DOHH2 (cell line): ENCODE results near the gene PALLD.

ENCODE experiments used
- H3F3A ChIP-seq: fragments of 200-600 bp; sonication (generic), shearing (Covaris generic); 2 replicates; pipeline ENCODE4 v1.6.0; 2016; ENCODE audit warnings: antibody characterized with exemption, mild to moderate bottlenecking; ENCODE audit not compliant: control insufficient read depth, insufficient read depth
- H3K27ac ChIP-seq: fragments of 200-600 bp; sonication (generic); 2 replicates; pipeline ENCODE4 v1.5.1; 2014; ENCODE audit warnings: low read depth, mild to moderate bottlenecking, low read length, moderate library complexity
- H3K27me3 ChIP-seq: fragments of 200-600 bp; sonication (generic); 2 replicates; pipeline ENCODE4 v1.6.1; 2014; ENCODE audit warnings: mild to moderate bottlenecking, low read length, mixed read lengths; ENCODE audit not compliant: control insufficient read depth
- H3K36me3 ChIP-seq: fragments of 200-600 bp; sonication (generic); 2 replicates; pipeline ENCODE4 v1.6.1; 2014; ENCODE audit warnings: mild to moderate bottlenecking, low read length, moderate library complexity, mixed read lengths; ENCODE audit not compliant: control insufficient read depth
- H3K4me1 ChIP-seq: fragments of 200-600 bp; sonication (generic); 2 replicates; pipeline ENCODE4 v1.6.1; 2014; ENCODE audit warnings: mild to moderate bottlenecking, low read length, mixed read lengths; ENCODE audit not compliant: control insufficient read depth
- H3K4me2 ChIP-seq: fragments of 200-600 bp; sonication (generic); 2 replicates; pipeline ENCODE4 v1.6.0; 2014; ENCODE audit warnings: mild to moderate bottlenecking, low read length, moderate library complexity
- H3K4me3 ChIP-seq: fragments of 200-600 bp; sonication (generic); 2 replicates; pipeline ENCODE4 v1.5.1; 2014; ENCODE audit warnings: mild to moderate bottlenecking, low read length, mixed read lengths
- H3K79me2 ChIP-seq: fragments of 200-600 bp; sonication (generic); 2 replicates; pipeline ENCODE4 v1.6.1; 2014; ENCODE audit warnings: mild to moderate bottlenecking, low read length, mixed read lengths; ENCODE audit not compliant: control insufficient read depth
- H3K9me2 ChIP-seq: fragments of 200-600 bp; sonication (generic); replicated peaks from 2 replicates; pipeline ENCODE4 v1.6.1; 2014; ENCODE audit warnings: mild to moderate bottlenecking, low read length, mixed read lengths; ENCODE audit not compliant: control insufficient read depth
- H3K9me3 ChIP-seq: fragments of 200-600 bp; sonication (generic); 2 replicates; pipeline ENCODE4 v1.6.1; 2014; ENCODE audit warnings: antibody characterized with exemption, low read length, mixed read lengths; ENCODE audit not compliant: control insufficient read depth, insufficient read depth
- H4K20me1 ChIP-seq: fragments of 200-600 bp; sonication (generic); 2 replicates; pipeline ENCODE4 v1.6.0; 2014; ENCODE audit warnings: low read depth, mild to moderate bottlenecking, antibody characterized with exemption, low read length, moderate library complexity; ENCODE audit not compliant: control insufficient read depth, insufficient read depth
- CTCF ChIP-seq: fragments of 200-600 bp; sonication (generic); IDR thresholded peaks from one replicate; pipeline ENCODE4 v1.5.1; 2014; ENCODE audit warnings: antibody characterized with exemption, mild to moderate bottlenecking, low read depth, low read length; ENCODE audit not compliant: poor library complexity, severe bottlenecking
- EZH2phosphoT487 ChIP-seq: fragments of 200-600 bp; sonication (generic); IDR thresholded peaks from 2 replicates; pipeline ENCODE4 v1.6.1; 2017; ENCODE audit warnings: borderline replicate concordance, mild to moderate bottlenecking, antibody characterized with exemption, low read length, moderate library complexity, mixed read lengths

PALLD gene

DNA sequence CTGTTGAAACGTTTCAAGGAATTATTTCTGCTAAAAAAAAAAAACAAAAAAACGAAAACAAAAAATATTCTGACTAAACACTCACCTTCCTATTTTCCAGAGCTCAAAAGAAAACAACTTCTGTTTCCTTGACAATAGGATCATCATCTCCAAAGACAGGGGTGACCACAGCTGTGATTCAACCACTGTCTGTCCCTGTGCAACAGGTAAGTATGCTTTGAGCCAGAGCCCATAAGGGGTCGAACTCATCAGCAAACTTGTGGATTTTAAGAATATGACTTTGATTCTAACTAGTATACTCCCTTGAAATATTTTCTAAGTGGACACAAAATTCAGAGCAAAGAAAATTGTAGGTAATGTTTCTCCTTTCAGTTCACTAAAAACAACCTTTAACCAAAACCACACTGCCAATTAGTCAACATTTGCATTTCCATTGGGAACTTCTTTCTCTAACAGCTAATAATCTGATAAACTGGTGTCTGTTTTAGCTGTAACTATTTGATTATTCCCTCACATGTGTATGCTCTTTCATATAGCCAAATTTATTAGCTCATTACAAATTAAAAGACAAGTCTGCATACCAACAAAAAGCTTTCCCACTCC lies 186.1 kb downstream of the PALLD start:
- no peak overlapping the region for H3K27ac ChIP-seq
- TF ChIP-seq CTCF (no peak), EZH2phosphoT487 (no peak)
- H3K4me1 ChIP-seq, result no peaks in the 10 kb centered on the region
- no peaks in the 10 kb centered on the region for H3K79me2 ChIP-seq
- no peaks in the 10 kb centered on the region for H3K27me3 ChIP-seq
- no peak overlapping the region for H3K4me2 ChIP-seq
- H4K20me1 ChIP-seq, result no peaks in the 10 kb centered on the region
- no peaks in the 10 kb centered on the region for H3F3A ChIP-seq
- H3K4me3 ChIP-seq, result no peak overlapping the region
- no peaks in the 10 kb centered on the region for H3K9me2 ChIP-seq
- no peaks in the 10 kb centered on the region for H3K36me3 ChIP-seq
- no peaks in the 10 kb centered on the region for H3K9me3 ChIP-seq

DNA sequence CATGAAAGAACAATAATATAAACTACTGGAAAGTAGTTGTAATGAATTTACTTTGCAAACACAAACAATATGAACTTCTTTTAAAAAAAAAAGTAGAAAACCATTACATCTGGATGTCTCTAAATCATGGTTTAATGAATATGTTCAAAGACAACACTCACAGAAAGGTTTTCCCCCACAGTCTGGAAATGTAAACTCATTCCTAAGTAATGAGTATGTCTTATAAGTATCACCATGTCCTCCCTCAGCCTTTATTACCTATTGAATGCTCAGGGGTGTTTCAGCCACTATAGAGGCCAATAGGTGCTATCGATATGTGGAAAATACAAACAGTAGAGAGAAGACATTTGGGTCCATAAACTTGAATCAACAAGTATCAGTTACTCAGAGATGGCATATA lies 186.7 kb downstream of the PALLD start:
- no peaks in the 10 kb centered on the region for H3K4me1 ChIP-seq
- no peak overlapping the region for H3K27ac ChIP-seq
- H3K9me3 ChIP-seq, result no peaks in the 10 kb centered on the region
- TF ChIP-seq EZH2phosphoT487, result no peak
- no peak for TF ChIP-seq CTCF
- H3K79me2 ChIP-seq, result no peaks in the 10 kb centered on the region
- no peaks in the 10 kb centered on the region for H3K36me3 ChIP-seq
- H4K20me1 ChIP-seq, result no peaks in the 10 kb centered on the region
- no peak overlapping the region for H3K4me2 ChIP-seq
- H3K4me3 ChIP-seq, result no peak overlapping the region
- no peaks in the 10 kb centered on the region for H3K9me2 ChIP-seq
- no peaks in the 10 kb centered on the region for H3F3A ChIP-seq
- H3K27me3 ChIP-seq, result no peaks in the 10 kb centered on the region

DNA sequence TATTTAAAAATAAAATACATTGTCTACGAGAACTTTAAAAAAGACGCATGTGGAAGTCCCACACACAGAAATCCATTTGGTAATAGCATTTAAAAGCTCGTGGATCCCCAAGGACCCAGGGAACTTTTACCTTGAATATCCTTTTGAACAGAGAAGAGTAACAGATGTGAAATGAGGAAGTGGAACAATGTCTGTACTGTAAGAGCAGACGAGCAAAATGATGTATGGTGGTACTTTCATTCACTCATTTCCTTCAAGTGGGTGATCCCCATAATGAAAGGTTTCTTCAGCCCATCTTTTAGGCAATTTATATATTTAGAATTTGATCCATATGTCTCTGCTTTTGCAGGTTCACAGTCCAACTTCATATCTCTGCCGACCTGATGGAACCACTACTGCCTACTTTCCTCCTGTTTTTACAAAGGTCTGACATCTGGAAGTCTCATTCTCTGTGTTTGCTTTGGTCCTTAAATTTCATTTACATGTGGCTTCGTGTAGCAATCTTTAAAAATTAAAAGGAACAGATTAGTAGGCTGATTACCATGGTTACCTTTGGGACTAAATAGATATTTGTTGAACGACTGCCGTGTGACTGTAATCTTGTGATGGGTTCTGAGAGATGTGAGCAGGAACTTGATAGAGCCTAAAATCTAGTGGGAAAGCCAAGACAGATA lies 188.4 kb downstream of the PALLD start:
- H4K20me1 ChIP-seq, result no peaks in the 10 kb centered on the region
- no peaks in the 10 kb centered on the region for H3F3A ChIP-seq
- H3K9me3 ChIP-seq, result no peaks in the 10 kb centered on the region
- no peak for TF ChIP-seq EZH2phosphoT487
- no peak for TF ChIP-seq CTCF
- no peaks in the 10 kb centered on the region for H3K79me2 ChIP-seq
- H3K27ac ChIP-seq, result no peak overlapping the region
- no peak overlapping the region for H3K4me3 ChIP-seq
- no peaks in the 10 kb centered on the region for H3K9me2 ChIP-seq
- no peaks in the 10 kb centered on the region for H3K36me3 ChIP-seq
- H3K27me3 ChIP-seq, result no peaks in the 10 kb centered on the region
- H3K4me1 ChIP-seq, result no peaks in the 10 kb centered on the region
- no peak overlapping the region for H3K4me2 ChIP-seq
